GM12878 (cell line): ENCODE results near the gene REST.

Experiments used
- BACH1 ChIP-seq: fragments of 450-650 bp; IDR thresholded peaks from 2 replicates; pipeline ENCODE4 v1.6.1; 2017; ENCODE audit warnings: mild to moderate bottlenecking, borderline replicate concordance
- CEBPB ChIP-seq, 2 experiments: fragments of 150-350 bp in 1 of 2; IDR thresholded peaks; 2 replicates each; pipeline ENCODE4 v1.6.1; 2012 to 2014; ENCODE audit warnings: low read depth in 2 of 2, low read length in 2 of 2, borderline replicate concordance in 1 of 2, inconsistent platforms in 1 of 2
- EP300 ChIP-seq, 2 experiments: fragments of 150-350 bp in 1 of 2; IDR thresholded peaks; 2 replicates each; pipeline ENCODE4 v1.6.1; 2011 to 2012; ENCODE audit warnings: low read depth in 2 of 2, low read length in 2 of 2, borderline replicate concordance in 1 of 2, improper control_type of control experiment in 1 of 2, inconsistent platforms in 1 of 2; ENCODE audit not compliant: control insufficient read depth in 1 of 2
- NFIC ChIP-seq: IDR thresholded peaks from 2 replicates; pipeline ENCODE4 v1.6.1; 2012; ENCODE audit warnings: low read depth, mild to moderate bottlenecking, inconsistent platforms, low read length, moderate library complexity
- NFYB ChIP-seq: IDR thresholded peaks from 2 replicates; pipeline ENCODE4 v1.6.1; 2011; ENCODE audit warnings: low read depth, mild to moderate bottlenecking, low read length, improper control_type of control experiment, moderate library complexity; ENCODE audit not compliant: insufficient read depth
- NRF1 ChIP-seq: conservative IDR thresholded peaks from 2 replicates; pipeline ENCODE4 v1.6.1; 2011; ENCODE audit warnings: mild to moderate bottlenecking, low read depth, low read length, improper control_type of control experiment
- SMAD1 ChIP-seq: fragments of 450-650 bp; IDR thresholded peaks from 2 replicates; pipeline ENCODE4 v1.6.1; 2018; ENCODE audit warnings: mild to moderate bottlenecking, low read depth; ENCODE audit not compliant: partially characterized antibody
- SPI1 ChIP-seq: IDR thresholded peaks from 2 replicates; pipeline ENCODE4 v1.6.1; 2011; ENCODE audit warnings: low read depth, mild to moderate bottlenecking, low read length, moderate library complexity, borderline replicate concordance; ENCODE audit not compliant: insufficient read depth
- SREBF1 ChIP-seq: IDR thresholded peaks from 2 replicates; pipeline ENCODE4 v1.6.1; 2012; ENCODE audit warnings: mild to moderate bottlenecking, low read length
- TCF7 ChIP-seq: IDR thresholded peaks from 2 replicates; pipeline ENCODE4 v1.6.1; 2014; ENCODE audit warnings: antibody characterized with exemption, borderline replicate concordance
- ZNF384 ChIP-seq: IDR thresholded peaks from 2 replicates; pipeline ENCODE4 v1.6.1; 2012; ENCODE audit warnings: low read depth, mild to moderate bottlenecking, low read length, improper control_type of control experiment, borderline replicate concordance
- TF ChIP-seq, protein P1 (sequence below), 3 experiments: IDR thresholded peaks in 2 of 3; conservative IDR thresholded peaks in 1 of 3; 2 replicates each; pipeline ENCODE4 v1.5.1; 2011; ENCODE audit warnings: low read depth in 3 of 3, low read length in 3 of 3, mild to moderate bottlenecking in 3 of 3, control low read depth in 2 of 3, moderate library complexity in 2 of 3, inconsistent platforms in 1 of 3, mixed read lengths in 1 of 3; ENCODE audit not compliant: control insufficient read depth in 2 of 3, insufficient read depth in 1 of 3; ENCODE audit errors: extremely low read depth in 1 of 3
- TF ChIP-seq, protein P2 (sequence below): IDR thresholded peaks from 2 replicates; pipeline ENCODE4 v1.6.1; 2011; ENCODE audit warnings: borderline replicate concordance, low read depth, mild to moderate bottlenecking, moderate library complexity, mixed read lengths, low read length; ENCODE audit not compliant: insufficient read depth; ENCODE audit errors: extremely low read length

DNA sequence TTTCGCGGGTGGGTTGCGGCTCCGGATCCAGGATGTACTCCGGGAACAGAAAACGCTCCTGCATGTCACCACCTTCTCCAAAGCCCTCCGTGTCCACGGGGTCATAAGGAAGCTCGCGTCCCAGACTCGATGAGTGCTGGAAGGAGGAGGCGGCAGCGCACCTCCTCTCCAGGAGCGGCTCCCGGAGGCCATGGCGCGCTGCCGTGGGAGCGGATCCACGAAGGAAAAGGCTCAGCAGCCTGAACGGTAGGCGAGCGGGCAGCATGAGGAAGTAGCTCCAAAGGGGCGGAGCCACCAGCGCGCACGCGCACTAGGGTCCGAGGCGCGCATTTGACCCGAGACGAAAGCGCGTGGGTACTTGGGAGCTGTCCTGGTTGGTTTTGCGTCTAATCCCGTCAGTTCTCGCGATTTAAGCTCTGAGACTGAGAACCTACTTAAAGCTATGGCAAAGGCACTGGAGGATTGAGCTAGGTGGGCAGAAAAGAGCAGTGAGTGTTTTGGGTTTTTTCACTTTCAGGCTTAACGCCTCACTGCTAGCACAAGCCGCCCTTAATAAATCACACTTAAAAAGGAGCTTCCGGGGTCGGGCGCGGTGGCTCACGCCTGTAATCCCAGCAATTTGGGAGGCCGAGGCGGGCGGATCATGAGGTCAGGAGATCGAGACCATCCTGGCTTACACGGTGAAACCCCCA is 69.8 kb downstream of the REST start, which contains the start of gene NOA1:
- TF ChIP-seq, protein P1, sequence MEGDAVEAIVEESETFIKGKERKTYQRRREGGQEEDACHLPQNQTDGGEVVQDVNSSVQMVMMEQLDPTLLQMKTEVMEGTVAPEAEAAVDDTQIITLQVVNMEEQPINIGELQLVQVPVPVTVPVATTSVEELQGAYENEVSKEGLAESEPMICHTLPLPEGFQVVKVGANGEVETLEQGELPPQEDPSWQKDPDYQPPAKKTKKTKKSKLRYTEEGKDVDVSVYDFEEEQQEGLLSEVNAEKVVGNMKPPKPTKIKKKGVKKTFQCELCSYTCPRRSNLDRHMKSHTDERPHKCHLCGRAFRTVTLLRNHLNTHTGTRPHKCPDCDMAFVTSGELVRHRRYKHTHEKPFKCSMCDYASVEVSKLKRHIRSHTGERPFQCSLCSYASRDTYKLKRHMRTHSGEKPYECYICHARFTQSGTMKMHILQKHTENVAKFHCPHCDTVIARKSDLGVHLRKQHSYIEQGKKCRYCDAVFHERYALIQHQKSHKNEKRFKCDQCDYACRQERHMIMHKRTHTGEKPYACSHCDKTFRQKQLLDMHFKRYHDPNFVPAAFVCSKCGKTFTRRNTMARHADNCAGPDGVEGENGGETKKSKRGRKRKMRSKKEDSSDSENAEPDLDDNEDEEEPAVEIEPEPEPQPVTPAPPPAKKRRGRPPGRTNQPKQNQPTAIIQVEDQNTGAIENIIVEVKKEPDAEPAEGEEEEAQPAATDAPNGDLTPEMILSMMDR (IDR thresholded peaks at IDR 0.05 in 2 of 3, conservative IDR thresholded peaks at IDR 0.05 in 1 of 3; ENCODE audit: control insufficient read depth in 2 of 3, extremely low read depth in 1 of 3, insufficient read depth in 1 of 3, low read depth in 3 of 3, low read length in 3 of 3): no peak
- TF ChIP-seq BACH1 (peak; percentile 63), SPI1 (no peak), SREBF1 (no peak), SMAD1 (no peak), CEBPB (IDR thresholded peaks at IDR 0.05; ENCODE audit: borderline replicate concordance in 1 of 2, low read depth in 2 of 2, low read length in 2 of 2) (no peak), EP300 (IDR thresholded peaks at IDR 0.05; ENCODE audit: borderline replicate concordance in 1 of 2, control insufficient read depth in 1 of 2, low read depth in 2 of 2, low read length in 2 of 2) (0 out of 4 replicates have a peak, but pooled peaks of 1 of the 2 experiments have one; percentile 15), ZNF384 (no peak), NFYB (peak; percentile 36; the same call in 1 of the 2 replicates), NFIC (no peak), TCF7 (no peak), NRF1 (0 out of 2 replicates have a peak, but pooled peaks have one; percentile 31)
- TF ChIP-seq, protein P2, sequence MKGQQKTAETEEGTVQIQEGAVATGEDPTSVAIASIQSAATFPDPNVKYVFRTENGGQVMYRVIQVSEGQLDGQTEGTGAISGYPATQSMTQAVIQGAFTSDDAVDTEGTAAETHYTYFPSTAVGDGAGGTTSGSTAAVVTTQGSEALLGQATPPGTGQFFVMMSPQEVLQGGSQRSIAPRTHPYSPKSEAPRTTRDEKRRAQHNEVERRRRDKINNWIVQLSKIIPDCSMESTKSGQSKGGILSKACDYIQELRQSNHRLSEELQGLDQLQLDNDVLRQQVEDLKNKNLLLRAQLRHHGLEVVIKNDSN: no peak
